ENCODE data around the gene FFAR1.

FFAR1 gene

GRCh38 chr19:35336166-35336955 is 11.3 kb upstream of the FFAR1 start:
- H3K4me1 ChIP-seq (ENCODE audit: low read length) = no peaks in the 10 kb centered on the region
- H3K4me3 ChIP-seq (ENCODE audit: low read length) = no peak overlapping the region
- TF ChIP-seq EZH2phosphoT487 (IDR thresholded peaks at IDR 0.05; ENCODE audit: low read length) = no peak
- no peak for TF ChIP-seq EZH2 (optimal IDR thresholded peaks at IDR 0.05; ENCODE audit: low read depth, low read length)
- TF ChIP-seq CTCF (IDR thresholded peaks at IDR 0.05; ENCODE audit: low read length) = no peak

GRCh38 chr19:35337097-35337983 is 10.4 kb upstream of the FFAR1 start:
- H3K9me2 ChIP-seq (replicated peaks; ENCODE audit: insufficient read depth, low read length) = no peaks in the 10 kb centered on the region
- no peak for TF ChIP-seq EZH2phosphoT487 (IDR thresholded peaks at IDR 0.05; ENCODE audit: low read length)
- TF ChIP-seq CTCF (IDR thresholded peaks at IDR 0.05; ENCODE audit: low read length) = no peak
- H3K4me1 ChIP-seq (ENCODE audit: low read length) = no peaks in the 10 kb centered on the region
- H3K4me3 ChIP-seq (ENCODE audit: low read length) = no peak overlapping the region
- H3K27ac ChIP-seq (ENCODE audit: low read length) = no peak overlapping the region
- no peaks in the 10 kb centered on the region for H3K9me3 ChIP-seq (replicated peaks; ENCODE audit: insufficient read depth, low read length)
- peaks cover 93% of the 10 kb centered on the region for H3K27me3 ChIP-seq (replicated peaks; ENCODE audit: insufficient read depth, low read length)
- H3K4me2 ChIP-seq (ENCODE audit: low read depth, low read length) = no peak overlapping the region
- no peak for DNase-seq
- H3K79me2 ChIP-seq (ENCODE audit: low read length) = no peaks in the 10 kb centered on the region
- H3K36me3 ChIP-seq (replicated peaks; ENCODE audit: insufficient read depth, low read length) = no peaks in the 10 kb centered on the region
- H4K20me1 ChIP-seq (ENCODE audit: insufficient read depth, low read length) = no peaks in the 10 kb centered on the region
- H3K9ac ChIP-seq (ENCODE audit: low read length) = no peak overlapping the region
- H3F3A ChIP-seq (ENCODE audit: insufficient read depth, low read length) = no peaks in the 10 kb centered on the region
- H2AFZ ChIP-seq (ENCODE audit: low read length) = no peak overlapping the region

More at GRCh38 chr19:35336166-35336955, 11.3 kb upstream of the FFAR1 start:
- DNase-seq = no peak
- no peak overlapping the region for H3K27ac ChIP-seq (ENCODE audit: low read length)
- peaks cover 91% of the 10 kb centered on the region for H3K27me3 ChIP-seq (replicated peaks; ENCODE audit: insufficient read depth, low read length)
- no peak overlapping the region for H3K4me2 ChIP-seq (ENCODE audit: low read depth, low read length)
- H3K9me3 ChIP-seq (replicated peaks; ENCODE audit: insufficient read depth, low read length) = no peaks in the 10 kb centered on the region
- no peak overlapping the region for H2AFZ ChIP-seq (ENCODE audit: low read length)
- H3K79me2 ChIP-seq (ENCODE audit: low read length) = no peaks in the 10 kb centered on the region
- H3F3A ChIP-seq (ENCODE audit: insufficient read depth, low read length) = no peaks in the 10 kb centered on the region
- no peaks in the 10 kb centered on the region for H3K9me2 ChIP-seq (replicated peaks; ENCODE audit: insufficient read depth, low read length)
- no peaks in the 10 kb centered on the region for H4K20me1 ChIP-seq (ENCODE audit: insufficient read depth, low read length)
- no peak overlapping the region for H3K9ac ChIP-seq (ENCODE audit: low read length)
- H3K36me3 ChIP-seq (replicated peaks; ENCODE audit: insufficient read depth, low read length) = no peaks in the 10 kb centered on the region

- H3K9ac ChIP-seq (ENCODE audit: low read length) = no peak overlapping the region
- no peak overlapping the region for H3K4me3 ChIP-seq (ENCODE audit: low read length)
- no peaks in the 10 kb centered on the region for H3K9me2 ChIP-seq (replicated peaks; ENCODE audit: insufficient read depth, low read length)
- no peak for TF ChIP-seq CTCF (IDR thresholded peaks at IDR 0.05; ENCODE audit: low read length)
- TF ChIP-seq EZH2 (optimal IDR thresholded peaks at IDR 0.05; ENCODE audit: low read depth, low read length) = no peak
- TF ChIP-seq EZH2phosphoT487 (IDR thresholded peaks at IDR 0.05; ENCODE audit: low read length) = no peak
- no peak overlapping the region for H3K27ac ChIP-seq (ENCODE audit: low read length)
- no peak overlapping the region for H2AFZ ChIP-seq (ENCODE audit: low read length)
- H3K4me1 ChIP-seq (ENCODE audit: low read length) = no peaks in the 10 kb centered on the region
- H3K27me3 ChIP-seq (replicated peaks; ENCODE audit: insufficient read depth, low read length) = peaks cover 92% of the 10 kb centered on the region
- DNase-seq = no peak
- no peaks in the 10 kb centered on the region for H4K20me1 ChIP-seq (ENCODE audit: insufficient read depth, low read length)
- no peaks in the 10 kb centered on the region for H3K79me2 ChIP-seq (ENCODE audit: low read length)
- H3K36me3 ChIP-seq (replicated peaks; ENCODE audit: insufficient read depth, low read length) = no peaks in the 10 kb centered on the region
- H3K9me3 ChIP-seq (replicated peaks; ENCODE audit: insufficient read depth, low read length) = no peaks in the 10 kb centered on the region
- H3K4me2 ChIP-seq (ENCODE audit: low read depth, low read length) = no peak overlapping the region
- no peaks in the 10 kb centered on the region for H3F3A ChIP-seq (ENCODE audit: insufficient read depth, low read length)
Measured at GRCh38 chr19:35337984-35338296, 9.8 kb upstream of the FFAR1 start.
